B cell (primary cell): Measurements from ENCODE around the gene KDELR3. TPM values are rescaled to one million over a fixed set of nuclear protein-coding genes. Genes with fewer than 3 reads are reported as not detected.

Source experiments
- ATAC-seq: fragments of 200-7000 bp; cut with Tn5 transposase; one replicate; pipeline ENCODE4 v1.10.0; 2021; ENCODE audit warnings: low read depth, mild to moderate bottlenecking, moderate number of reproducible peaks, moderate library complexity
- CTCF ChIA-PET: fragments of 350-600 bp; sonication (Branson Sonifier 250); formaldehyde crosslinking; loops from one replicate; lab custom pipeline; 2021; ENCODE audit warnings: antibody characterized with exemption, inconsistent platforms; lab: Charles Lee
- POLR2A ChIA-PET: fragments of 350-600 bp; sonication (Branson Sonifier 250); formaldehyde crosslinking; loops from one replicate; lab custom pipeline; 2021; ENCODE audit warnings: antibody characterized with exemption; lab: Charles Lee
- DNase-seq: peaks from one replicate; pipeline ENCODE4 v3.0.0; 2013
- H2AFZ ChIP-seq: 2 replicates; pipeline ENCODE4 v1.6.1; 2012; ENCODE audit warnings: mild to moderate bottlenecking, low read depth, low read length; ENCODE audit not compliant: insufficient read depth, poor library complexity, severe bottlenecking
- H3K27ac ChIP-seq, 2 donors: 1 replicate in 1 of 2; 2 replicates in 1 of 2; pipeline ENCODE4 v1.5.1; 2012 to 2013; ENCODE audit warnings: low read length in 2 of 2, mild to moderate bottlenecking in 2 of 2, moderate library complexity in 1 of 2
- H3K27me3 ChIP-seq, 4 experiments: fragments of 200-600 bp in 1 of 4; sonication (generic) in 1 of 4; replicated peaks in 1 of 4; 1 replicate in 2 of 4; 2 replicates in 2 of 4; pipeline versions ENCODE4 v1.6.1 to v1.7.0; 2013 to 2016; ENCODE audit warnings: low read length in 3 of 4, mild to moderate bottlenecking in 2 of 4, mixed read lengths in 1 of 4, moderate library complexity in 1 of 4; ENCODE audit not compliant: insufficient read depth in 4 of 4, control insufficient read depth in 3 of 4; ENCODE audit errors: control extremely low read depth in 1 of 4
- H3K36me3 ChIP-seq, 2 experiments: replicated peaks in 1 of 2; 1 replicate in 1 of 2; 2 replicates in 1 of 2; pipeline versions ENCODE4 v1.6.1 to v1.7.1; 2013; ENCODE audit warnings: low read length in 1 of 2; ENCODE audit not compliant: insufficient read depth in 2 of 2, control insufficient read depth in 1 of 2; ENCODE audit errors: control extremely low read depth in 1 of 2, extremely low read depth in 1 of 2
- H3K4me1 ChIP-seq, 2 donors: fragments of 200-600 bp in 1 of 2; sonication (generic) in 1 of 2; 1 replicate in 1 of 2; 2 replicates in 1 of 2; pipeline versions ENCODE4 v1.5.1 to v1.6.1; 2013 to 2017; ENCODE audit warnings: low read length in 2 of 2; ENCODE audit not compliant: control insufficient read depth in 2 of 2, insufficient read depth in 2 of 2
- H3K4me2 ChIP-seq: replicated peaks from 2 replicates; pipeline ENCODE3; 2012; ENCODE audit warnings: mild to moderate bottlenecking, low read depth, low read length; ENCODE audit not compliant: poor library complexity, severe bottlenecking
- H3K4me3 ChIP-seq, 5 experiments: fragments of 200-600 bp in 1 of 5; sonication (generic) in 1 of 5; 1 replicate in 3 of 5; 2 replicates in 2 of 5; pipeline versions ENCODE4 v1.5.1 to v1.7.0; 2011 to 2016; ENCODE audit warnings: low read length in 4 of 5, mild to moderate bottlenecking in 4 of 5, low read depth in 2 of 5, control low read depth in 1 of 5, moderate library complexity in 1 of 5; ENCODE audit not compliant: insufficient read depth in 1 of 5; ENCODE audit errors: control extremely low read depth in 1 of 5, extremely low read depth in 1 of 5
- H3K79me2 ChIP-seq: fragments of 200-600 bp; sonication (generic); one replicate; pipeline ENCODE4 v1.6.0; 2016; ENCODE audit warnings: low read length; ENCODE audit not compliant: control insufficient read depth, insufficient read depth
- H3K9ac ChIP-seq: fragments of 200-600 bp; sonication (generic); 2 replicates; pipeline ENCODE4 v1.6.1; 2017; ENCODE audit warnings: mild to moderate bottlenecking, low read length, moderate library complexity
- H3K9me3 ChIP-seq, 3 donors: one replicate each; pipeline versions ENCODE4 v1.6.1 to v1.7.1; 2013; ENCODE audit warnings: low read length in 2 of 3; ENCODE audit not compliant: control insufficient read depth in 2 of 3, insufficient read depth in 1 of 3; ENCODE audit errors: control extremely low read depth in 1 of 3
- H4K20me1 ChIP-seq: 2 replicates; pipeline ENCODE4 v1.6.0; 2012; ENCODE audit warnings: mild to moderate bottlenecking, low read length; ENCODE audit not compliant: insufficient read depth, control insufficient read depth, poor library complexity, severe bottlenecking
- H3K27ac Mint-ChIP-seq: one replicate; pipeline ENCODE4 v1.8.0; 2021; ENCODE audit warnings: mixed read lengths
- H3K27me3 Mint-ChIP-seq: one replicate; pipeline ENCODE4 v1.8.0; 2021; ENCODE audit warnings: mixed read lengths
- H3K4me1 Mint-ChIP-seq: one replicate; pipeline ENCODE4 v1.8.0; 2021; ENCODE audit warnings: mixed read lengths
- H3K4me3 Mint-ChIP-seq: one replicate; pipeline ENCODE4 v1.8.0; 2021; ENCODE audit warnings: mixed read lengths
- H3K9me3 Mint-ChIP-seq: one replicate; pipeline ENCODE4 v1.8.0; 2022; ENCODE audit warnings: mixed read lengths; ENCODE audit not compliant: insufficient read depth
- EZH2 ChIP-seq: IDR thresholded peaks from 2 replicates; pipeline ENCODE4 v1.6.1; 2012; ENCODE audit warnings: borderline replicate concordance, low read depth, mild to moderate bottlenecking, moderate library complexity, low read length; ENCODE audit not compliant: insufficient read depth, poor library complexity, severe bottlenecking
- WGBS: methylation state at CpG from one replicate; pipeline ENCODE4 v1.1.5; 2013; ENCODE audit warnings: missing lambda C conversion rate; ENCODE audit not compliant: insufficient coverage; 5-methylcytosine and 5-hydroxymethylcytosine counted together
- intact Hi-C: fragments of 100-400 bp; cut with micrococcal nuclease; formaldehyde crosslinking; loops from one replicate; pipeline ENCODE4 v1.10.0; 2022
- polyA plus RNA-seq: library from polyadenylated mRNA; depleted of rRNA; stranded (reverse); fragments of >200 nt; gene quantifications from 2 replicates; pipeline ENCODE4 v1.2.3, GENCODE V29; 2012
- total RNA-seq, 2 donors: library from RNA; stranded (reverse); fragments of 120-200 nt in 1 of 2; gene quantifications; 1 replicate in 1 of 2; 2 replicates in 1 of 2; pipeline versions ENCODE4 v1.2.3 to v1.2.4, GENCODE V29; 2013 to 2022
- TF ChIP-seq, protein P1 (sequence below): fragments of 200-600 bp; IDR thresholded peaks from one replicate; pipeline ENCODE4 v1.8.0; 2022; ENCODE audit warnings: antibody characterized with exemption, mild to moderate bottlenecking

The KDELR3 gene
- total and polyA plus RNA-seq, 2 donors (not counting 1 experiment from before 2014, with no cell fraction given), result not detected

- Mint-ChIP-seq H3K4me1 (peaks cover 2% of the 10 kb centered on the region), H3K9me3 (no peaks in the 10 kb centered on the region), H3K27ac (no peak overlapping the region), H3K4me3 (no peak overlapping the region), H3K27me3 (no peaks in the 10 kb centered on the region)
- no peak overlapping the region for H3K27ac ChIP-seq
- H3K4me1 ChIP-seq, result no peaks in the 10 kb centered on the region
- TF ChIP-seq EZH2, result no peak
- TF ChIP-seq, protein P1, sequence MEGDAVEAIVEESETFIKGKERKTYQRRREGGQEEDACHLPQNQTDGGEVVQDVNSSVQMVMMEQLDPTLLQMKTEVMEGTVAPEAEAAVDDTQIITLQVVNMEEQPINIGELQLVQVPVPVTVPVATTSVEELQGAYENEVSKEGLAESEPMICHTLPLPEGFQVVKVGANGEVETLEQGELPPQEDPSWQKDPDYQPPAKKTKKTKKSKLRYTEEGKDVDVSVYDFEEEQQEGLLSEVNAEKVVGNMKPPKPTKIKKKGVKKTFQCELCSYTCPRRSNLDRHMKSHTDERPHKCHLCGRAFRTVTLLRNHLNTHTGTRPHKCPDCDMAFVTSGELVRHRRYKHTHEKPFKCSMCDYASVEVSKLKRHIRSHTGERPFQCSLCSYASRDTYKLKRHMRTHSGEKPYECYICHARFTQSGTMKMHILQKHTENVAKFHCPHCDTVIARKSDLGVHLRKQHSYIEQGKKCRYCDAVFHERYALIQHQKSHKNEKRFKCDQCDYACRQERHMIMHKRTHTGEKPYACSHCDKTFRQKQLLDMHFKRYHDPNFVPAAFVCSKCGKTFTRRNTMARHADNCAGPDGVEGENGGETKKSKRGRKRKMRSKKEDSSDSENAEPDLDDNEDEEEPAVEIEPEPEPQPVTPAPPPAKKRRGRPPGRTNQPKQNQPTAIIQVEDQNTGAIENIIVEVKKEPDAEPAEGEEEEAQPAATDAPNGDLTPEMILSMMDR, result no peak
- H3K79me2 ChIP-seq, result peaks cover 9% of the 10 kb centered on the region
- H3K9me3 ChIP-seq, result no peaks in the 10 kb centered on the region
- intact Hi-C loops, result no loop called here
- POLR2A ChIA-PET, result no interaction called here
- DNase-seq (no peak), ATAC-seq (no peak)
- H2AFZ ChIP-seq, result no peak overlapping the region
- no peak overlapping the region for H3K9ac ChIP-seq
- H3K27me3 ChIP-seq, result no peaks in the 10 kb centered on the region
- CTCF ChIA-PET, result no interaction called here
- H3K36me3 ChIP-seq, result peaks cover 6 to 73% of the 10 kb centered on the region in 2 experiments
- H3K4me3 ChIP-seq, result no peak overlapping the region
- no peak overlapping the region for H3K4me2 ChIP-seq
- 91% methylated on average over 4 of the region's 6 CpGs for WGBS
- peaks cover 19% of the 10 kb centered on the region for H4K20me1 ChIP-seq
These were observed 14.9 kb downstream of the KDELR3 start for GRCh38 chr22:38482662-38483308.

GRCh38 chr22:38484244-38484643, 16.3 kb downstream of the KDELR3 start:
- H3K27me3 Mint-ChIP-seq, result no peaks in the 10 kb centered on the region
- peaks cover 6 to 85% of the 10 kb centered on the region in 2 experiments for H3K36me3 ChIP-seq
- TF ChIP-seq, protein P1, result no peak
- TF ChIP-seq EZH2, result no peak
- ATAC-seq (no peak), DNase-seq (no peak)
- peaks cover 2% of the 10 kb centered on the region for H3K4me1 Mint-ChIP-seq
- POLR2A ChIA-PET, result no interaction called here
- H3K79me2 ChIP-seq, result peaks cover 9% of the 10 kb centered on the region
- H3K9ac ChIP-seq, result no peak overlapping the region
- no peaks in the 10 kb centered on the region for H3K27me3 ChIP-seq
- no peak overlapping the region for H3K27ac Mint-ChIP-seq
- H3K4me3 ChIP-seq, result no peak overlapping the region
- H4K20me1 ChIP-seq, result peaks cover 22% of the 10 kb centered on the region
- no peak overlapping the region for H2AFZ ChIP-seq
- no peaks in the 10 kb centered on the region for H3K9me3 ChIP-seq
- intact Hi-C loops, result no loop called here
- H3K4me1 ChIP-seq, result no peaks in the 10 kb centered on the region
- no peak overlapping the region for H3K4me3 Mint-ChIP-seq
- WGBS, result 80% methylated on average over 1 of the region's 1 CpG
- H3K9me3 Mint-ChIP-seq, result no peaks in the 10 kb centered on the region
- H3K27ac ChIP-seq, result no peak overlapping the region
- no peak overlapping the region for H3K4me2 ChIP-seq
- CTCF ChIA-PET, result no interaction called here
